Measurements from ENCODE around the gene PACRG.

DNA sequence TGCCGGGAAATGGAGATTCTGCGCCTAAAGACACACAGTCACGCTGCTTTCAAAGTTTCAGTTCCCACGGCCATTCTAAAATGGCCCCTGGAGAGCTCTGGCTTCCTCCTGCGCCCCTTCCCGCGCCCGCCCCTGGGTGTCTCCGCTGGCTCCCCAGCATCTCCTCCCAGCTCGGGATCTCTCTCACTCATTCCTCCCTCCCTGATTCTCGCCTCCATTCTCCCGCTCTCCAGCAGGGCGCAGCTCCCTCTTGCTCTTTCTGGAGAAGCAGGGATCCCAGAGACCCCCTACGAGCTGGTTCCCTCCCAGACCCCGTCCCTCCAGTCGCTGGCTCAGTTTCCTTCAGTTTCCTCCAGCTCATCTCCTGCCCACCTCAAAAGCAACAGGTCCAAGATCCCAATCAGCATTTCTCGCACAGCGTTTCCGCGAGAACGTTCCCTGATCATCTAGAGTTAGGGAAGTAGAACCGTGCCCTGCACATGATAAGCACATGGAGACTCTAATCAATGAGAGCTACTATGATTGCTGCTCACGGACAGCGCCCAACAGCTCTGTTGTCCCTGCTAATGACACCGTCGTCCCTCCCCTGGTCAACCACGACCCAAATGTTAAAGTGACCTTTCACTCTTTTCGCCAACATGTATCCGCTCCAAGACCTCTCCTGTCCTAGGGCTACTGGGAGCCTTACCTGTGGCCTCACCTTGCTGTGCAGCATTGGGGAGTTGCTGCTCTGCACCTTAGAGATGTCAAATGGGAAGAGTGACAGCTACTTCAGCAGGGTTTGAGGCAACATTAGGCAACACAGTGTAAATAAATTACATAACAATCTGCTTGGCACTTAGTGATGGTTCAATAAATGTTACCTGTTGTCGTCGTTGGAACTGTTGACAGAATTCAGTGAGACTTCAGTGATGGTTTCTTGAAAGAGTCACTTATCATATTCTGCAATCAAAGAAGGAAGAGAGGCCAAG is 468.2 kb downstream of the PACRG start:
- TF ChIP-seq, protein P1, sequence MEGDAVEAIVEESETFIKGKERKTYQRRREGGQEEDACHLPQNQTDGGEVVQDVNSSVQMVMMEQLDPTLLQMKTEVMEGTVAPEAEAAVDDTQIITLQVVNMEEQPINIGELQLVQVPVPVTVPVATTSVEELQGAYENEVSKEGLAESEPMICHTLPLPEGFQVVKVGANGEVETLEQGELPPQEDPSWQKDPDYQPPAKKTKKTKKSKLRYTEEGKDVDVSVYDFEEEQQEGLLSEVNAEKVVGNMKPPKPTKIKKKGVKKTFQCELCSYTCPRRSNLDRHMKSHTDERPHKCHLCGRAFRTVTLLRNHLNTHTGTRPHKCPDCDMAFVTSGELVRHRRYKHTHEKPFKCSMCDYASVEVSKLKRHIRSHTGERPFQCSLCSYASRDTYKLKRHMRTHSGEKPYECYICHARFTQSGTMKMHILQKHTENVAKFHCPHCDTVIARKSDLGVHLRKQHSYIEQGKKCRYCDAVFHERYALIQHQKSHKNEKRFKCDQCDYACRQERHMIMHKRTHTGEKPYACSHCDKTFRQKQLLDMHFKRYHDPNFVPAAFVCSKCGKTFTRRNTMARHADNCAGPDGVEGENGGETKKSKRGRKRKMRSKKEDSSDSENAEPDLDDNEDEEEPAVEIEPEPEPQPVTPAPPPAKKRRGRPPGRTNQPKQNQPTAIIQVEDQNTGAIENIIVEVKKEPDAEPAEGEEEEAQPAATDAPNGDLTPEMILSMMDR (IDR thresholded peaks at IDR 0.05), result no peak
- no peak for TF ChIP-seq POLR2A (IDR thresholded peaks at IDR 0.05)
- no peak for TF ChIP-seq EP300 (IDR thresholded peaks at IDR 0.05)

Measured in ovary (tissue), 3 donors.